GM10266 (cell line): Measurements from ENCODE around the gene LIPC.

ENCODE experiments used
- DNase-seq: peaks from one replicate; pipeline ENCODE4 v3.0.0; 2012; ENCODE audit errors: extremely low spot score
- TF ChIP-seq, protein P1 (sequence below): IDR thresholded peaks from 2 replicates; pipeline ENCODE4 v1.5.1; 2012; ENCODE audit warnings: mild to moderate bottlenecking, low read depth; ENCODE audit not compliant: control insufficient read depth, insufficient read depth; ENCODE audit errors: missing control alignments

LIPC gene

DNA sequence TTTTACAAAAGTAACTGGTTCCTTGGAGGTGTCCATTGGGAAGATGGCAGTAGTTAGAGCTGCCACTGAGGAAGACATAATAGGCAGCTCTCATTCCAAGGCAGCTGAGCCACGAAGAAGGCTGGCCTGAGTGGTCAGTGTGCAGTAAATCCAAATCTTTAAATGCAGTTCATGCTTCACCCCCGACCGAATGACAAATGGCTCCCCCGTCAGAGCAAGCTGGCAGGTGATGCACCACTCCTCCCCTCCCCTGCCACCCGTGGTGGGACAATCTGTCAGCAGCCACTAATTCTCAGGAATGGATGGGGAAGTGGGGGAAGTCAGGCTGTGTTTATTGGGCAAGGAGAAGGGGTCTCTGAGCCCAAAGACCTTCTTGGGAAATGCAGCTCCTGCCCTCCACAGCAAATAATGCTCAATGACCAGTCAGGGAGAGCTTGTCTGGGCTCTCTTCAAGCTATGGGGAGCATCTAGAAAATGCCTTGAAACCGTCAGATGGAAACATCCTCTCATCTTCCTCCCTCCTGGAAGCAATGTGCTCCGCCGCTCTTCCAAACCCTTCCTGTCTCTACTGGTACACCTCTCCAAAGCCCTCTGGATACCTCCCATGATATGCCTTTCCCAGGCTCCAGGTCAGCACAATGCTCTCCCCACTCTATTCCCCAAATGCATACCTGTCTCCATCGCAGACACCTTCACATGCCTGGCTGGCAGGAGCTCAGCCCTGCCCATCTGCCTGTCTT is 65.4 kb downstream of the LIPC start:
- TF ChIP-seq, protein P1, sequence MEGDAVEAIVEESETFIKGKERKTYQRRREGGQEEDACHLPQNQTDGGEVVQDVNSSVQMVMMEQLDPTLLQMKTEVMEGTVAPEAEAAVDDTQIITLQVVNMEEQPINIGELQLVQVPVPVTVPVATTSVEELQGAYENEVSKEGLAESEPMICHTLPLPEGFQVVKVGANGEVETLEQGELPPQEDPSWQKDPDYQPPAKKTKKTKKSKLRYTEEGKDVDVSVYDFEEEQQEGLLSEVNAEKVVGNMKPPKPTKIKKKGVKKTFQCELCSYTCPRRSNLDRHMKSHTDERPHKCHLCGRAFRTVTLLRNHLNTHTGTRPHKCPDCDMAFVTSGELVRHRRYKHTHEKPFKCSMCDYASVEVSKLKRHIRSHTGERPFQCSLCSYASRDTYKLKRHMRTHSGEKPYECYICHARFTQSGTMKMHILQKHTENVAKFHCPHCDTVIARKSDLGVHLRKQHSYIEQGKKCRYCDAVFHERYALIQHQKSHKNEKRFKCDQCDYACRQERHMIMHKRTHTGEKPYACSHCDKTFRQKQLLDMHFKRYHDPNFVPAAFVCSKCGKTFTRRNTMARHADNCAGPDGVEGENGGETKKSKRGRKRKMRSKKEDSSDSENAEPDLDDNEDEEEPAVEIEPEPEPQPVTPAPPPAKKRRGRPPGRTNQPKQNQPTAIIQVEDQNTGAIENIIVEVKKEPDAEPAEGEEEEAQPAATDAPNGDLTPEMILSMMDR: no peak
- no peak for DNase-seq

DNA sequence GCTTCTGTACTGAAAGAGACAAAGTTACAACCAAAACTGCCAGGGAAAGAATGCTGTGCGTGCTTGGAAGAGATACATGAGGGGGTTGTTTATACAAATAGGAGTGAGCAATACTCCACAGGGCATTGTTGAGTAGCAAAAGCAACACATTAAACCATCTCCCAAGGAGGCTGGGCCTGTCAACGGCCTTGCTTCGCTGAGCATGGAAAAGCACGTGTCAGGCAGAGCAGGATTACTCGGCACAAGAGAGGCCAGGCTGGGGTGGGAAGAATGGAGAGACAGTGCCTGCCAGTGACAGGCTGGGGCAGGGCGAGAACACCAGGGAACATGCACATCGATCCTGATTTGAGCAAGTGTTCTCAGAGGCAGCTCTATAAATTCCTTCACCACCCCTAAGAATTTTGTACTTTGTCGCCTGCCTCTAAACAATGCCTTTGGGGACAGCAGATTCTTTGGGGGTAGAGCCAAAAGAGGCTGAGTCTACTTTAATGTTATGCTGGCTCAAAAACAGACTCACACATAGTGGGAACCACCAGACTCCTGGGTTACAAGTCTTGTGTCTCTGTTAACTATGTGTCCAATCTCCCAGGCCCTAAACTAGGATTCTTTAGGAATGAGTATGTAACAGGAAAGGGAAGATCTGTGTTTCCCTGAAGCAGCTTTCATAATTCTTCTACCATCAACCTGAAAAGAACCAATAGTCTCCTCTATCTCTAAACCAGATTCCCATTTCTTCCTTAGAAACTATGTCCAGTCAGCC is 67.2 kb downstream of the LIPC start:
- TF ChIP-seq, protein P1: no peak

DNA sequence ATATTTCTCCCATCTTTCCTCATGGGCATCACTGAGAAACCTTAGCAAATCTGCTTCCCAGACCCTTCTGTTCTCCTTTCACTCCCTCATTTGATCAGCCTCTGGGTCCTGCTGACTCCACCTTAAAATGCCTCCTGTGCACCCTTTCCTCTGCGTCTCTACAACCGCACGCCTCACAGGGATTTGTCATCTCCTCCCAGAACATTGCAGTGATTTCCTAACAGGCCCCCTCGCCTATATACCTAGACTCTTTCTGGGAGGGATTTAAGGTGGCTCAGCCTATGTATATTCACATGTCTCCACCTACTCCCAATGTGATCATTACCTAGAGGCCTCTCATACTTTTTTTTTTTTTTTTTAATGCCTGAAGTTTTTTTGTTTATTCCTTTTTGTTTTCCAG is 69.2 kb downstream of the LIPC start:
- no peak for DNase-seq
- TF ChIP-seq, protein P1: no peak

More for the DNA sequence above, 67.2 kb downstream of the LIPC start:
- no peak for DNase-seq

DNA sequence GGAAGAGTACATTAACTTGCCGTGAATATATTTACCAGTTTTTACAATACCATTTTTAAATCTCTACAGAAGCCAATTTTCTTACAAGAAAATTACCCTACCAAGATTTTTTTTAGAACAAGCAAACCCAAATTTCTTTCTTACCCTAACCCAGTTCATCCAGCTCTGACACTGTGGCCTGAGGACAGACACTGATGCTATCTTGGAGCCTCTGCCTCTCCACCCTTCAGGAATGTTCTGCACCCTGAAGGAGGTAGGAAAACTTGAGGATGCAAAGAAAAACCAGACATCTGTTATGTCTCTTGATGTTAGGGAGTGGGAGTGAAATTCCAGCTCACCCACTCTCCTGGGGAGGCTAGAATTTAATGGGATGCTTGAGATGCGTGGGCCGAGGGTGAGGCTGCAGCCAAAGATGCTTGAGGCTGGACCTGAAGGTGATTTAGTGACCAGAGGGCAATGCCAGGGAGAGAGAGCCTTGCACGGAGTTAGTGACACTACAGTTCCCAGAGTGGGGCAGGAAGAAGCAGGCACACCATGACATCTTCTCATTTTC is 69.9 kb downstream of the LIPC start:
- no peak for DNase-seq
- TF ChIP-seq, protein P1: no peak

DNA sequence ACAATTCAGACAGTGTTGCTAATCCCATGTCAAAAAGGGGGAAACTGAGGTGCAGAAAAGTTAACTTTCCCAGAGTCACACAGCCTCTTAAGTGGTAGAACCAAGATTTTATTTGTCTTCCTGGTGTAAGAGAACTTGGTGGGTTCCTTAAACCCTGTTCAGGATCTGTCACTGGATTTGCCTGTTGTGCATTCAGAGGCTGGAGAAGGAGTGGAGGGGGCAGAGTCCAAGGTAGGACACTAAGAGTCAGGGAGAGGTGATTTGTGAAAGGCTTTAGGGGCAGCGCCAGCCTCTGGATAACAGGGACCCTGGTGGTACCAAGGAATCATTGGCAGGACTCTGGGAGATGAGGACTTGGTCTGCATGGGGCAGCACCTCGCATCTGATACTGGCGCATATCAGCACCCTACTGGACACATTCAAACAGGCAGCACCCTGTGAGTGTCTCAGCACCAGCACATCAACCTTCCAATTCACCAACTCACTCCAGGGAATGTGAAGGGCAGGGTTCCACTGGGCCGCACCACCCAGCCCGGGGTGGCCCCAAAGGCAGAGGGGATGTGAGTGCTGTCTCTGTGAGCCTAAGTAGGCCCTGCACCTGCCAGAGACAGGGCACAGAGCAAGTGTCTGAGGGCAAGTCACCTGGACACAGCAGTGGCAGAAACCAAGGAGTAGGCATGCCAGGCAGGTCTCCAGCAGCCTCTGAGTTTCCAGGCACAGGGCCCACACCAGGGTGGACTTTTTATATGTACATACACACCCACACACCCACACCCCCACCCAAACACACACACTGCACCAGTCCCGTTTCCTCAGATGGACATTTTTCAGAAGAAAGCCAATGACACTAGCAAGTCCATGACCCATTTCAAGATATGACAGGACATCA is 71.6 kb downstream of the LIPC start:
- TF ChIP-seq, protein P1: no peak
- DNase-seq: no peak

DNA sequence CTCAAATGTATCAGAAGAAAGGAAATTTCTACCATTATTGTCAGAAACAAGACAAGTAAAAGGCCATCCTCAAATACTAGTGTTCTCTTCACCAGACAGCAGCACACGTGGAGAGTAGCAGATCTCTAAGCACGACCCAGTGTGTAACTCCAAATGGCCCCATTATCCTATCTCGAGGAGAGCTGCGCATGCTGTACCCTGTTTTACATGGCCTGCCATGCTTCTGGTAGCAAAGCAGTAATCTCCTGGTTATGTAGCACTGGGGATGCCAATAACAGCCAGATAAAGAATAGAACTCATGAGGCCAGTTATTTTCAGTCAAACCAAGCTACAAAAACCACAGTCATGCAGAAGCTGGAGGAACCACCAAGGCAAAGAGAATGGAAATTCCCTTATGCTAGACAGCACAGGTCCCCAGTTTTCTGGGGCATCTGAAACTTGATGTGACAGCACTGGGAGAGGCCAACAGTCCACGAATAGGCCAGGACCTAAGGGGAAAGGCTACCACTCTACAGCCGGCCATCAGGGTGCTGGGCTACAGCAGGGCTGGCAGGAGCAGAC is 73.0 kb downstream of the LIPC start:
- no peak for DNase-seq
- TF ChIP-seq, protein P1: no peak
